Dermis blood vessel endothelial cell (primary cell): Measurements from ENCODE around the gene LILRB5. TPM values are rescaled to one million over a fixed set of nuclear protein-coding genes. Genes with fewer than 3 reads are reported as not detected.
A peak's percentile ranks its signal among the peaks of the same experiment; 100 is the strongest.
"Not testable (repeated sequence)": the region's sequence is repeated elsewhere in the genome, so short reads cannot be mapped to it uniquely, and the experiment has no call there.

Experiments used
- DNase-seq: peaks from one replicate; pipeline ENCODE4 v3.0.0; 2010
- total RNA-seq: library from RNA; depleted of rRNA; stranded (reverse); fragments of >200 nt; gene quantifications from 2 replicates; pipeline ENCODE4 v1.2.3, GENCODE V29; 2014

The LILRB5 gene
- total RNA-seq = not detected in 2 replicates

- DNase-seq = no peak
Measured at GRCh38 chr19:54257116-54257480, at the start of gene LILRB5. LILRB5 (minus strand) TSS chr19:54257273; CDS start chr19:54257193, 80 bp downstream.

GRCh38 chr19:54305141-54305540 lies 48.1 kb upstream of the LILRB5 start:
- DNase-seq = no peak

GRCh38 chr19:54302257-54302656 lies 45.2 kb upstream of the LILRB5 start:
- DNase-seq = no peak

- no peak for DNase-seq
Measured at GRCh38 chr19:54299515-54299914, 42.4 kb upstream of the LILRB5 start.

- no peak for DNase-seq
Measured at GRCh38 chr19:54299126-54299498, 42.0 kb upstream of the LILRB5 start.

- no peak for DNase-seq
Measured at GRCh38 chr19:54298357-54299125, 41.5 kb upstream of the LILRB5 start.

GRCh38 chr19:54297759-54298305 lies 40.8 kb upstream of the LILRB5 start:
- peak; percentile 7 for DNase-seq

- no peak for DNase-seq
Measured at GRCh38 chr19:54294539-54294938, 37.5 kb upstream of the LILRB5 start.

- not testable (repeated sequence) for DNase-seq
Measured at GRCh38 chr19:54289160-54289559, 32.1 kb upstream of the LILRB5 start.

GRCh38 chr19:54287456-54287855 lies 30.4 kb upstream of the LILRB5 start:
- DNase-seq = no peak

- not testable (repeated sequence) for DNase-seq
Measured at GRCh38 chr19:54286283-54286682, 29.2 kb upstream of the LILRB5 start.

GRCh38 chr19:54285427-54286056 lies 28.5 kb upstream of the LILRB5 start:
- not testable (repeated sequence) for DNase-seq

GRCh38 chr19:54282686-54283470 lies 25.8 kb upstream of the LILRB5 start:
- peak; percentile 5 for DNase-seq

- DNase-seq = not testable (repeated sequence)
Measured at GRCh38 chr19:54281729-54282075, 24.6 kb upstream of the LILRB5 start.

- no peak for DNase-seq
Measured at GRCh38 chr19:54281007-54281728, 24.1 kb upstream of the LILRB5 start, which contains the start of gene LILRB2. LILRB2 (minus strand) TSS chr19:54281110; CDS start chr19:54280496, 614 bp downstream.

- not testable (repeated sequence) for DNase-seq
Measured at GRCh38 chr19:54280441-54280840, 23.4 kb upstream of the LILRB5 start.

GRCh38 chr19:54280025-54280424 lies 23.0 kb upstream of the LILRB5 start:
- not testable (repeated sequence) for DNase-seq

GRCh38 chr19:54279406-54279962 lies 22.4 kb upstream of the LILRB5 start:
- no peak for DNase-seq

- DNase-seq = not testable (repeated sequence)
Measured at GRCh38 chr19:54278571-54279195, 21.6 kb upstream of the LILRB5 start.

GRCh38 chr19:54278056-54278455 lies 21.0 kb upstream of the LILRB5 start:
- not testable (repeated sequence) for DNase-seq

- not testable (repeated sequence) for DNase-seq
Measured at GRCh38 chr19:54277111-54277615, 20.1 kb upstream of the LILRB5 start.
